Upper lobe of right lung (tissue), 1 donor: Measurements from ENCODE around the gene OCA2. TPM values are rescaled to one million over a fixed set of nuclear protein-coding genes. Genes with fewer than 3 reads are reported as not detected.

Source experiments
- ATAC-seq: fragments of 200-7000 bp; cut with Tn5 transposase; one replicate; pipeline ENCODE4 v1.9.1; 2020; ENCODE audit warnings: mild to moderate bottlenecking, moderate library complexity
- DNase-seq: peaks from one replicate; pipeline ENCODE4 v3.0.0-alpha.2; 2020
- H3K27ac ChIP-seq: fragments of 200-600 bp; one replicate; pipeline ENCODE4 v1.8.0; 2022
- H3K27me3 ChIP-seq: fragments of 200-600 bp; one replicate; pipeline ENCODE4 v1.8.0; 2022; ENCODE audit warnings: mild to moderate bottlenecking
- H3K36me3 ChIP-seq: fragments of 200-600 bp; one replicate; pipeline ENCODE4 v1.8.0; 2022
- H3K4me1 ChIP-seq: fragments of 200-600 bp; one replicate; pipeline ENCODE4 v1.8.0; 2022
- H3K4me3 ChIP-seq: fragments of 200-600 bp; one replicate; pipeline ENCODE4 v1.8.0; 2022; ENCODE audit warnings: mild to moderate bottlenecking
- H3K9me3 ChIP-seq: fragments of 200-600 bp; one replicate; pipeline ENCODE4 v1.8.0; 2022
- CTCF ChIP-seq: fragments of 200-600 bp; IDR thresholded peaks from one replicate; pipeline ENCODE4 v1.8.0; 2022; ENCODE audit warnings: antibody characterized with exemption
- intact Hi-C: fragments of 100-400 bp; cut with DNase I; formaldehyde crosslinking; loops from one replicate; pipeline ENCODE4 v1.11.0; 2022
- total RNA-seq: library from RNA; stranded (reverse); fragmentation: NEBNext Ultra II Directional; extraction: Animal tissue kit (Norgen Biotek cat#: 25700); gene quantifications from one replicate; pipeline ENCODE4 v1.2.1, GENCODE V29; 2021
- donor health status: DM: no; HTN: yes; CAD: no; lungs with severe emphysema.

Gene OCA2
- total RNA-seq, 1 donor from 2014 or later = 0.55 TPM

GRCh38 chr15:27790270-27790669, 308.8 kb downstream of the OCA2 start:
- no peaks in the 10 kb centered on the region for H3K36me3 ChIP-seq
- H3K27me3 ChIP-seq = no peaks in the 10 kb centered on the region
- DNase-seq (no peak), ATAC-seq (no peak)
- no peaks in the 10 kb centered on the region for H3K9me3 ChIP-seq
- no peaks in the 10 kb centered on the region for H3K4me1 ChIP-seq
- intact Hi-C loops = no loop called here
- no peak for TF ChIP-seq CTCF
- no peak overlapping the region for H3K4me3 ChIP-seq
- no peak overlapping the region for H3K27ac ChIP-seq

GRCh38 chr15:27787931-27788330, 311.2 kb downstream of the OCA2 start:
- H3K9me3 ChIP-seq = no peaks in the 10 kb centered on the region
- H3K27me3 ChIP-seq = no peaks in the 10 kb centered on the region
- intact Hi-C loops = no loop called here
- no peak for TF ChIP-seq CTCF
- ATAC-seq (no peak), DNase-seq (no peak)
- H3K4me3 ChIP-seq = no peak overlapping the region
- no peaks in the 10 kb centered on the region for H3K4me1 ChIP-seq
- H3K27ac ChIP-seq = no peak overlapping the region
- H3K36me3 ChIP-seq = no peaks in the 10 kb centered on the region

GRCh38 chr15:27784107-27784506, 315.0 kb downstream of the OCA2 start:
- Histone ChIP-seq H3K4me3 (no peak overlapping the region), H3K36me3 (no peaks in the 10 kb centered on the region), H3K27ac (no peak overlapping the region), H3K9me3 (no peaks in the 10 kb centered on the region), H3K27me3 (no peaks in the 10 kb centered on the region), H3K4me1 (no peaks in the 10 kb centered on the region)
- no peak for TF ChIP-seq CTCF
- ATAC-seq (no peak), DNase-seq (no peak)
- intact Hi-C loops = no loop called here

- H3K27ac ChIP-seq = no peak overlapping the region
- H3K36me3 ChIP-seq = no peaks in the 10 kb centered on the region
- H3K27me3 ChIP-seq = no peaks in the 10 kb centered on the region
- no peak for DNase-seq
- no peak overlapping the region for H3K4me3 ChIP-seq
- H3K4me1 ChIP-seq = no peaks in the 10 kb centered on the region
- no peaks in the 10 kb centered on the region for H3K9me3 ChIP-seq
- TF ChIP-seq CTCF = no peak
- no peak for ATAC-seq
- intact Hi-C loops = no loop called here
Observed at GRCh38 chr15:27783678-27784077, 315.4 kb downstream of the OCA2 start.

GRCh38 chr15:27782125-27782524, 317.0 kb downstream of the OCA2 start:
- no peaks in the 10 kb centered on the region for H3K9me3 ChIP-seq
- H3K4me1 ChIP-seq = no peaks in the 10 kb centered on the region
- ATAC-seq (no peak), DNase-seq (no peak)
- H3K4me3 ChIP-seq = no peak overlapping the region
- no peak overlapping the region for H3K27ac ChIP-seq
- TF ChIP-seq CTCF = no peak
- H3K36me3 ChIP-seq = no peaks in the 10 kb centered on the region
- H3K27me3 ChIP-seq = no peaks in the 10 kb centered on the region
- intact Hi-C loops = no loop called here

- DNase-seq (no peak), ATAC-seq (no peak)
- no peaks in the 10 kb centered on the region for H3K36me3 ChIP-seq
- H3K4me3 ChIP-seq = no peak overlapping the region
- TF ChIP-seq CTCF = no peak
- H3K9me3 ChIP-seq = no peaks in the 10 kb centered on the region
- no peaks in the 10 kb centered on the region for H3K4me1 ChIP-seq
- intact Hi-C loops = no loop called here
- H3K27ac ChIP-seq = no peak overlapping the region
- no peaks in the 10 kb centered on the region for H3K27me3 ChIP-seq
Observed at GRCh38 chr15:27776501-27776900, 322.6 kb downstream of the OCA2 start.
